HG03095 (cell line): ENCODE results near the gene BGN.

Source experiments
- ATAC-seq: cut with Tn5 transposase; IDR thresholded peaks from one replicate; pipeline ENCODE4 v1.9.1; 2021; ENCODE audit warnings: moderate library complexity; ENCODE audit not compliant: unreplicated experiment

The BGN gene

GRCh38 chrX:153459986-153460385, 34.8 kb upstream of the BGN start:
- ATAC-seq, result no peak

- no peak for ATAC-seq
These were observed 34.0 kb upstream of the BGN start for GRCh38 chrX:153460826-153461225.

- no peak for ATAC-seq
These were observed 32.5 kb upstream of the BGN start for GRCh38 chrX:153462291-153462690.

GRCh38 chrX:153463031-153463430, 31.7 kb upstream of the BGN start:
- ATAC-seq, result no peak

GRCh38 chrX:153463556-153463955, 31.2 kb upstream of the BGN start:
- no peak for ATAC-seq

GRCh38 chrX:153464116-153464515, 30.7 kb upstream of the BGN start:
- no peak for ATAC-seq

GRCh38 chrX:153465691-153466380, 28.9 kb upstream of the BGN start:
- ATAC-seq, result no peak

GRCh38 chrX:153468008-153468580, 26.7 kb upstream of the BGN start:
- no peak for ATAC-seq

- peak; percentile 35 for ATAC-seq
These were observed 24.9 kb upstream of the BGN start for GRCh38 chrX:153469811-153470410.

- peak; percentile 71 for ATAC-seq
These were observed 24.1 kb upstream of the BGN start, which contains the start of gene HAUS7 for GRCh38 chrX:153470411-153471363. TSS of gene HAUS7 (minus strand) at chrX:153470576. CDS start at chrX:153470557, 19 bp downstream.

- no peak for ATAC-seq
These were observed 23.0 kb upstream of the BGN start for GRCh38 chrX:153471663-153472280.

- no peak for ATAC-seq
These were observed 21.7 kb upstream of the BGN start for GRCh38 chrX:153473126-153473525.

- ATAC-seq, result no peak
These were observed 20.5 kb upstream of the BGN start for GRCh38 chrX:153474266-153474665.

- no peak for ATAC-seq
These were observed 20.1 kb upstream of the BGN start for GRCh38 chrX:153474718-153475117.

- no peak for ATAC-seq
These were observed 19.5 kb upstream of the BGN start for GRCh38 chrX:153475271-153475670.

GRCh38 chrX:153475751-153476281, 19.0 kb upstream of the BGN start:
- ATAC-seq, result no peak

GRCh38 chrX:153476666-153477363, 18.0 kb upstream of the BGN start:
- no peak for ATAC-seq

- ATAC-seq, result no peak
These were observed 17.4 kb upstream of the BGN start for GRCh38 chrX:153477364-153477857.

GRCh38 chrX:153477901-153478300, 16.9 kb upstream of the BGN start:
- no peak for ATAC-seq

GRCh38 chrX:153478746-153479145, 16.0 kb upstream of the BGN start:
- no peak for ATAC-seq
